Upper lobe of left lung (tissue), 6 donors: ENCODE results near the gene HPDL. TPM values are rescaled to one million over a fixed set of nuclear protein-coding genes. Genes with fewer than 3 reads are reported as not detected.

ENCODE experiments used
- ATAC-seq, 2 donors: fragments of 200-7000 bp; cut with Tn5 transposase; one replicate each; pipeline ENCODE4 v1.9.1; 2022; ENCODE audit warnings: mild to moderate bottlenecking in 2 of 2, moderate library complexity in 2 of 2; ENCODE audit not compliant: low FRiP score in 2 of 2
- DNase-seq, 2 donors: peaks; one replicate each; pipeline ENCODE4 v3.0.0-alpha.2; 2019 to 2020
- H3K27ac ChIP-seq, 4 donors: fragments of 200-600 bp; sonication (generic); one replicate each; pipeline ENCODE4 v1.5.1; 2016 to 2019
- H3K27me3 ChIP-seq, 4 donors: fragments of 200-600 bp; sonication (generic); one replicate each; pipeline ENCODE4 v1.5.1; 2017 to 2019
- H3K36me3 ChIP-seq, 4 donors: fragments of 200-600 bp; sonication (generic); one replicate each; pipeline ENCODE4 v1.5.1; 2016 to 2019
- H3K4me1 ChIP-seq, 4 donors: fragments of 200-600 bp; sonication (generic); one replicate each; pipeline ENCODE4 v1.5.1; 2018 to 2019
- H3K4me3 ChIP-seq, 4 donors: fragments of 200-600 bp; sonication (generic); one replicate each; pipeline ENCODE4 v1.5.1; 2017 to 2019; ENCODE audit warnings: mild to moderate bottlenecking in 2 of 4, moderate library complexity in 1 of 4
- H3K9me3 ChIP-seq, 4 donors: fragments of 200-600 bp; sonication (generic); one replicate each; pipeline ENCODE4 v1.5.1; 2018 to 2019
- CTCF ChIP-seq, 6 experiments: fragments of 450-650 bp in 4 of 6; fragments of 200-600 bp in 2 of 6; sonication (generic) in 2 of 6; IDR thresholded peaks; one replicate each; pipeline ENCODE4 v1.5.1; 2016 to 2019; ENCODE audit warnings: antibody characterized with exemption in 6 of 6
- EP300 ChIP-seq, 4 donors: sonication (generic); formaldehyde crosslinking; IDR thresholded peaks; one replicate each; pipeline ENCODE4 v1.5.1; 2017; ENCODE audit warnings: antibody characterized with exemption in 4 of 4, control low read depth in 2 of 4
- POLR2A ChIP-seq, 4 donors: fragments of 450-650 bp; IDR thresholded peaks; one replicate each; pipeline ENCODE4 v1.5.1; 2016 to 2017; ENCODE audit warnings: antibody characterized with exemption in 4 of 4, mild to moderate bottlenecking in 2 of 4
- POLR2AphosphoS5 ChIP-seq, 2 donors: sonication (generic); formaldehyde crosslinking; IDR thresholded peaks; one replicate each; pipeline ENCODE4 v1.5.1; 2017; ENCODE audit warnings: antibody characterized with exemption in 2 of 2
- WGBS, 2 donors: methylation state at CpG; one replicate each; pipeline ENCODE4 v1.1.5; 2017 to 2018; 5-methylcytosine and 5-hydroxymethylcytosine counted together
- total RNA-seq, 6 donors: library from RNA; depleted of rRNA in 4 of 6; stranded (reverse); fragments of >200 nt in 4 of 6; gene quantifications; one replicate each; pipeline versions ENCODE4 v1.1.0 to v1.2.1, GENCODE V29; 2016 to 2021
- donor health status: DM: no; HTN: no; CAD: no; lungs with moderate emphysema.
- donor health status: DM: no; HTN: yes; CAD: no; lungs with severe emphysema.

HPDL gene
- total RNA-seq, 6 donors from 2014 or later, result 0.30 to 1.3 (median 0.37) TPM; not detected in 3

GRCh38 chr1:45302505-45303150 lies 24.1 kb upstream of the HPDL start:
- no peak for DNase-seq

GRCh38 chr1:45303520-45304310 lies 23.0 kb upstream of the HPDL start:
- DNase-seq (peak; percentile 98), ATAC-seq (peak; percentile 97 to 99)
- WGBS, 2 donors, result 1 to 2% methylated on average over 24 to 52 of the region's 68 CpGs
- Histone ChIP-seq H3K27me3 (no peaks in the 10 kb centered on the region), H3K9me3 (no peaks in the 10 kb centered on the region), H3K27ac (peak overlapping the region; percentile 81 to 94 (median 90)), H3K36me3 (no peaks in the 10 kb centered on the region), H3K4me1 (peaks cover 9 to 14% (median 13%) of the 10 kb centered on the region in 4 donors), H3K4me3 (peak overlapping the region; percentile 72 to 84 (median 79))
- TF ChIP-seq POLR2AphosphoS5 (IDR thresholded peaks at IDR 0.05), result peak in 1 of 2 donors; percentile 49
- TF ChIP-seq POLR2A (IDR thresholded peaks at IDR 0.05), result peak in 3 of 4 donors; percentile 59 to 80 (median 65)
- TF ChIP-seq CTCF (IDR thresholded peaks at IDR 0.05), result peak; percentile 49 to 91 (median 80)
- peak in 1 of 4 donors; percentile 9 for TF ChIP-seq EP300 (IDR thresholded peaks at IDR 0.05)

More at GRCh38 chr1:45302505-45303150, 24.1 kb upstream of the HPDL start:
- 90 to 91% methylated on average over 16 of the region's 16 CpGs for WGBS, 2 donors
- Histone ChIP-seq H3K4me1 (peaks cover 9 to 14% (median 13%) of the 10 kb centered on the region in 4 donors), H3K9me3 (no peaks in the 10 kb centered on the region), H3K27me3 (no peaks in the 10 kb centered on the region), H3K27ac (peak overlapping the region; percentile 81 to 94 (median 90)), H3K36me3 (no peaks in the 10 kb centered on the region), H3K4me3 (peak overlapping the region in 3 of 4 donors; percentile 72 to 84 (median 82))
- ATAC-seq, result no peak
- TF ChIP-seq POLR2A (IDR thresholded peaks at IDR 0.05) (no peak), EP300 (IDR thresholded peaks at IDR 0.05) (no peak), POLR2AphosphoS5 (IDR thresholded peaks at IDR 0.05) (no peak), CTCF (IDR thresholded peaks at IDR 0.05) (no peak)

- H3K27ac ChIP-seq, result peak overlapping the region; percentile 81 to 94 (median 90)
- peak in 1 of 2 donors; percentile 28 for DNase-seq
- H3K4me3 ChIP-seq, result peak overlapping the region; percentile 67 to 84 (median 77)
- H3K9me3 ChIP-seq, result no peaks in the 10 kb centered on the region
- TF ChIP-seq CTCF (IDR thresholded peaks at IDR 0.05) (peak in 3 of 6 experiments; percentile 2 to 18 (median 3)), POLR2AphosphoS5 (IDR thresholded peaks at IDR 0.05) (no peak)
- no peaks in the 10 kb centered on the region for H3K27me3 ChIP-seq
- ATAC-seq, result no peak
- 49 to 68% methylated on average over 5 to 15 of the region's 15 CpGs for WGBS, 2 donors
- peaks cover 9 to 14% (median 13%) of the 10 kb centered on the region in 4 donors for H3K4me1 ChIP-seq
- no peaks in the 10 kb centered on the region for H3K36me3 ChIP-seq
Observed at GRCh38 chr1:45304311-45305081, 22.2 kb upstream of the HPDL start.

- ATAC-seq (no peak), DNase-seq (no peak)
- Histone ChIP-seq H3K4me3 (no peak overlapping the region), H3K4me1 (peaks cover 9 to 14% (median 13%) of the 10 kb centered on the region in 4 donors), H3K27me3 (no peaks in the 10 kb centered on the region), H3K27ac (peak overlapping the region in 1 of 4 donors; percentile 94), H3K36me3 (no peaks in the 10 kb centered on the region), H3K9me3 (no peaks in the 10 kb centered on the region)
- WGBS, 2 donors, result 89 to 91% methylated on average over 10 of the region's 10 CpGs
- TF ChIP-seq POLR2AphosphoS5 (IDR thresholded peaks at IDR 0.05) (no peak), EP300 (IDR thresholded peaks at IDR 0.05) (no peak), CTCF (IDR thresholded peaks at IDR 0.05) (no peak), POLR2A (IDR thresholded peaks at IDR 0.05) (no peak)
Observed at GRCh38 chr1:45305231-45305630, 21.5 kb upstream of the HPDL start.
